ENCODE data around the gene GRM4. TPM values are rescaled to one million over a fixed set of nuclear protein-coding genes. Genes with fewer than 3 reads are reported as not detected.

The GRM4 gene
- 0.07 to 0.35 TPM (median 0.09 TPM) in 5 replicates for total RNA-seq (2022; extraction: Qiagen RNA extraction; ENCODE audit: low read depth)

GRCh38 chr6:34146021-34146782 lies at the start of gene GRM4:
GRM4 (minus strand) TSS chr6:34146087; CDS start chr6:34133496, 12,591 bp downstream.

Other genes with a start within 250 kb of the GRM4 start
- 526 to 737 TPM (median 679 TPM) in 5 replicates for gene HMGA1, start 90.8 kb upstream of the GRM4 start, total RNA-seq (2022; extraction: Qiagen RNA extraction; ENCODE audit: low read depth)
- gene SMIM29, start 102.9 kb upstream of the GRM4 start, total RNA-seq (2022; extraction: Qiagen RNA extraction; ENCODE audit: low read depth), result 19.9 to 34.2 TPM (median 31.6 TPM) in 5 replicates
- gene NUDT3, start 246.6 kb upstream of the GRM4 start, total RNA-seq (2022; extraction: Qiagen RNA extraction; ENCODE audit: low read depth), result 5.6 to 8.4 TPM (median 6.1 TPM) in 5 replicates

All from A549 treated with CpdA at 1 μM for 4 hours (cell line).